Heart right ventricle (tissue), 16 donors: Measurements from ENCODE around the gene ZIC4. TPM values are rescaled to one million over a fixed set of nuclear protein-coding genes. Genes with fewer than 3 reads are reported as not detected.

ENCODE experiments used
- ATAC-seq, 8 donors: fragments of 200-7000 bp; cut with Tn5 transposase; one replicate each; pipeline ENCODE4 v1.9.1; 2020; ENCODE audit warnings: mild to moderate bottlenecking in 8 of 8, moderate library complexity in 8 of 8, moderate number of reproducible peaks in 1 of 8
- DNase-seq, 2 donors: peaks; one replicate each; pipeline ENCODE4 v3.0.0-alpha.2; 2020
- H3K27ac ChIP-seq, 10 donors: fragments of 200-600 bp; sonication (generic) in 2 of 10; one replicate each; pipeline versions ENCODE4 v1.5.0 to v1.8.0; 2020 to 2022; ENCODE audit warnings: mild to moderate bottlenecking in 3 of 10
- H3K27me3 ChIP-seq, 7 donors: fragments of 200-600 bp; one replicate each; pipeline ENCODE4 v1.8.0; 2021 to 2022; ENCODE audit warnings: mild to moderate bottlenecking in 2 of 7
- H3K36me3 ChIP-seq, 9 donors: fragments of 200-600 bp; sonication (generic) in 1 of 9; one replicate each; pipeline versions ENCODE4 v1.5.0 to v1.8.0; 2020 to 2022; ENCODE audit warnings: mild to moderate bottlenecking in 2 of 9
- H3K4me1 ChIP-seq, 9 donors: fragments of 200-600 bp; sonication (generic) in 1 of 9; one replicate each; pipeline versions ENCODE4 v1.5.0 to v1.8.0; 2020 to 2022; ENCODE audit warnings: mild to moderate bottlenecking in 4 of 9
- H3K4me3 ChIP-seq, 10 donors: fragments of 200-600 bp; sonication (generic) in 2 of 10; one replicate each; pipeline versions ENCODE4 v1.5.0 to v1.8.0; 2020 to 2022; ENCODE audit warnings: mild to moderate bottlenecking in 7 of 10, moderate library complexity in 2 of 10
- H3K9me3 ChIP-seq, 11 donors: fragments of 200-600 bp in 10 of 11; sonication (generic) in 2 of 11; one replicate each; pipeline versions ENCODE4 v1.5.0 to v1.8.0; 2013 to 2022; ENCODE audit warnings: mild to moderate bottlenecking in 2 of 11, control low read depth in 1 of 11, moderate library complexity in 1 of 11
- CTCF ChIP-seq, 9 donors: fragments of 200-600 bp; sonication (generic) in 2 of 9; IDR thresholded peaks; one replicate each; pipeline versions ENCODE4 v1.5.0 to v1.8.0; 2021 to 2022; ENCODE audit warnings: antibody characterized with exemption in 9 of 9, mild to moderate bottlenecking in 5 of 9, moderate library complexity in 1 of 9
- WGBS, 2 donors: extraction: QIAGEN DNeasy Blood & Tissue Kit; methylation state at CpG; one replicate each; pipeline ENCODE4 v1.1.7; 2013; ENCODE audit warnings: inconsistent platforms in 1 of 2; 5-methylcytosine and 5-hydroxymethylcytosine counted together
- intact Hi-C, 10 donors: fragments of 100-400 bp; cut with DNase I; formaldehyde crosslinking; loops; one replicate each; pipeline versions ENCODE4 v1.11.1 to v1.14.2; 2022
- polyA plus RNA-seq, 2 donors: library from polyadenylated mRNA; stranded (reverse); fragments of 200-250 nt; gene quantifications; one replicate each; pipeline ENCODE4 v1.2.3, GENCODE V29; 2013
- total RNA-seq, 10 donors: library from RNA; stranded (reverse); fragmentation: NEBNext Ultra II Directional in 3 of 10; extraction: Animal tissue kit (Norgen Biotek cat#: 25700) in 3 of 10; gene quantifications; one replicate each; pipeline versions ENCODE4 v1.2.1 to v1.2.4, GENCODE V29; 2021 to 2023
- donor health status: Arrhythmogenic right ventricular cardiomyopathy.
- donor health status: ischemic (EF 13 %, LVEDD 7.1; RV severe dilation, severe dysfunction).
- donor health status: healthy with polysubstance abuse.
- donor health status: DM: no; HTN: yes; CAD: no.
- donor health status: DM: no; HTN: no; CAD: no.
- donor health status: ischemic (EF 25% LVEDD 6.9; RV normal size, moderate dysfunction).
- donor health status: ischemic (EF 25% LVEDD 5.7; RV mildly dilated, moderate dysfunction).
- donor health status: healthy.
- donor health status: DM: yes; HTN: yes; CAD: no.
- donor health status: Ischemic cardiomyopathy.
- donor health status: ischemic (EF 35%, LVEDD 5.7; RV mildly dilated, moderate dysfunction).
- donor health status: nonischemic (EF 11% LVEDD 7.7; RV severe dilation, severe dysfunction).
- donor health status: DM: yes; HTN: yes; CAD: no.
- donor health status: PGD.
- donor health status: ischemic (EF 29% LVEDD 5.4; RV normal size, mild dysfunction).
- donor health status: nonischemic (EF 23%, LVEDD 6.1; RV moderate dilation, normal function).

ZIC4 gene
- total and polyA plus RNA-seq, 12 donors: not detected

GRCh38 chr3:147348976-147349375 lies 57.4 kb downstream of the ZIC4 start:
- no peak overlapping the region for H3K27ac ChIP-seq
- intact Hi-C loops: no loop called here
- H3K36me3 ChIP-seq: no peaks in the 10 kb centered on the region
- ATAC-seq (no peak), DNase-seq (no peak)
- H3K4me1 ChIP-seq: no peaks in the 10 kb centered on the region
- H3K9me3 ChIP-seq: no peaks in the 10 kb centered on the region
- peaks cover 0 to 86% (median 43%) of the 10 kb centered on the region in 7 donors for H3K27me3 ChIP-seq
- WGBS, 2 donors: 61 to 86% methylated on average over 1 of the region's 1 CpG
- no peak overlapping the region for H3K4me3 ChIP-seq
- TF ChIP-seq CTCF (IDR thresholded peaks at IDR 0.05): no peak

- Histone ChIP-seq H3K27me3 (peaks cover 0 to 72% (median 21%) of the 10 kb centered on the region in 7 donors), H3K4me1 (no peaks in the 10 kb centered on the region), H3K4me3 (no peak overlapping the region), H3K36me3 (no peaks in the 10 kb centered on the region), H3K27ac (no peak overlapping the region), H3K9me3 (no peaks in the 10 kb centered on the region)
- no peak for TF ChIP-seq CTCF (IDR thresholded peaks at IDR 0.05)
- intact Hi-C loops: no loop called here
- ATAC-seq (no peak), DNase-seq (no peak)
- 56 to 68% methylated on average over 1 of the region's 1 CpG for WGBS, 2 donors
These were observed 62.4 kb downstream of the ZIC4 start for GRCh38 chr3:147343926-147344325.

- 19 to 24% methylated on average over 2 of the region's 2 CpGs for WGBS, 2 donors
- no peak for ATAC-seq
- H3K4me1 ChIP-seq: no peaks in the 10 kb centered on the region
- H3K27me3 ChIP-seq: peaks cover 0 to 59% (median 18%) of the 10 kb centered on the region in 7 donors
- TF ChIP-seq CTCF (IDR thresholded peaks at IDR 0.05): no peak
- H3K27ac ChIP-seq: no peak overlapping the region
- H3K9me3 ChIP-seq: no peaks in the 10 kb centered on the region
- intact Hi-C loops: no loop called here
- no peak overlapping the region for H3K4me3 ChIP-seq
- no peak for DNase-seq
- no peaks in the 10 kb centered on the region for H3K36me3 ChIP-seq
These were observed 64.6 kb downstream of the ZIC4 start for GRCh38 chr3:147341727-147342126.

GRCh38 chr3:147336543-147337278 lies 69.6 kb downstream of the ZIC4 start:
- WGBS, 2 donors: 46 to 58% methylated on average over 4 of the region's 4 CpGs
- Histone ChIP-seq H3K4me1 (no peaks in the 10 kb centered on the region), H3K4me3 (no peak overlapping the region), H3K27me3 (peaks cover 0 to 21% (median 6%) of the 10 kb centered on the region in 7 donors), H3K9me3 (no peaks in the 10 kb centered on the region), H3K27ac (no peak overlapping the region), H3K36me3 (no peaks in the 10 kb centered on the region)
- DNase-seq (no peak), ATAC-seq (peak in 3 of 8 donors; percentile 44 to 61 (median 52))
- intact Hi-C loops: no loop called here
- no peak for TF ChIP-seq CTCF (IDR thresholded peaks at IDR 0.05)

Other genes starting within 250 kb of the ZIC4 start
- not detected for gene ZIC1, start 2.8 kb upstream of the ZIC4 start, total RNA-seq
- not detected for gene ZIC1, start 2.8 kb upstream of the ZIC4 start, polyA plus RNA-seq